GDM1 (cell line): Measurements from ENCODE around the gene EDEM3.
"Not testable (repeated sequence)": the region's sequence is repeated elsewhere in the genome, so short reads cannot be mapped to it uniquely, and the experiment has no call there.

Source experiments
- DNase-seq: peaks from one replicate; lab custom pipeline; 2025; lab: John Stamatoyannopoulos, UW

EDEM3 gene

DNA sequence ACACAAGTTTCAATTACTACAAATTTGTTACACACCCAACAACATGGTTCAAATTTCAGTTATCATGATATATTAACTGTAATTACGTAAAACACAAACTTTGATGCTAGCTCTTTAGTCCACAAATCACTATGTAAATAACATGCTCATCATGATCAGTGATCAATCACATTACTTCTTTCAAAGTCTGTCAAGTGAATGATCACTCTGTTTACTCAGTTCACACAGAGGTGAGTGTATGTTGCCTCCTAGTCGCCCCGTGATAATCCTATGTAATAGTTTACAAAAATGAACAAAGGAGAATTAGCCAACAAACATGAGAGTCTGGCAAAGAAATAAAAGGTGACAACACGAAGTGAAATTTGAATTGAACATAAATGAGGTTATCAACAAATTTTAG is 14.3 kb downstream of the EDEM3 start:
- no peak for DNase-seq

DNA sequence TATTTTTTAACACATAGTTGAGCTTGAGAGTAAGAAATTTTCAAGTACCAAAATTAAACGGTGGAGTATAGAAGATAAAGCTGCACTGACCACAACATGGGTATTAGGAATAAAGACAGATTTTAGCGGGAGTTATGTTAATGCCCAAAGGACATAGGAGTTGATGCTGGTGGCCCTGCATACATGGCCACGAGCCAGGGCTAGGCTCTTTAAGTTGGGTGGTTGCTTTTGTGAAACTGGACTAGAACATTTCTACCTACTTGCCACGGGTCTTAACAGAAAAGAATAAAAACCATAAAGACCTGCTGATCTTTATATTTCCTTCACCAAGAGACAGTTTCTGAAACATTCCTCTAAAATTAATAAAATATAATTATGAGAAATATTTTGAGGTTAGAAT is 14.9 kb downstream of the EDEM3 start:
- no peak for DNase-seq

DNA sequence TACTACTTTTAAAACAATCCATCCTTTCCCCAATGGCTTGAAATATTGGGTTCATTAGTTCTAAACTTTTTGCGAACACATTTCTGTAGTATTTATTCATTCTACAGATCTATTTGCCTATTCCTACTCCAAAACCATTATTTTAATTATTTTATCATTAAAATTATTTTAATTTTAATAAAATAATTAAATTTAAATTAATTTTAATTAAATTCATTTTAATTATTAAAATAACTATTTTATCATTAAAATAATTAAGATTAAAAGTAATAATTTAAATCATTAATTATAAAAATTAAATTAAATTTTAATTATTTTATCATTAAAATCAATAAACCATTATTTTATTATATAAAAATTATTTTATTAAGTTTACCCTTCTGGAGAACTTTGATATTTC is 15.6 kb downstream of the EDEM3 start:
- no peak for DNase-seq

DNA sequence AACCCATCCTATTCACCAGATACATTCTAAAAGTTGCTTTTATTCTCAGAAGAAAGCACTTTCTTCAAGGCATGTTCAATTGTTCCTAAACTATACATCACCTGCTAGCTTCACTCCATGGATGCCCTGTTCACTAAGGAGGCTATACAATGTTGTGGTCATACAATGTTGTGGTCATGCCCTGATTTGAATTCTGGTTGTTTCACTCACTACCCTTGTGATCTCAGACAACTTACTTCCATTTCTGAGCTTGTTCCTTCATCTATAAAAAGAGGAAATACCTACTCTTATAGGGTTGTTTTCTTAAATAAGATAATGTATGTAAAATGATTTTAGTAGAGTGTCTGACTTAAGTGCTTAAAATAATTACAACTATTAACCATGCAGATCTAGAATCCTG is 19.7 kb downstream of the EDEM3 start:
- DNase-seq: no peak

DNA sequence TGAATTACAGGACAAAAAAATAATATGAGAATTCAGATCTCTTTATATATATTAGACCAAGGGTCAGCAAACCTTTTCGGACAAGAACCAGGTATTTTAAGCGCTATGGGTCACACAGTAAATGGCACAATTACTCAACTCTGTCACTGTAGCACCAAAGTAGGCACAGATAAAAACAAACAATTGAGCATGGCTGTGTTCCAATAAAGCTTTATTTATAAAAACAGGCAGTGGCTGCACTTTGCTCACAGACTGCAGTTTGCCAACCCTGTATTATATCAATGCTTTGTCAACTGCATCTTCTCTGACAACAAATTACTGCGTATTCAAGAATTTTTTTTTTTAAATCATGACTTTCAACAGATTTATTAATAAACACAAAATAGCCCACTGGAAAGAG is 29.8 kb downstream of the EDEM3 start:
- no peak for DNase-seq

DNA sequence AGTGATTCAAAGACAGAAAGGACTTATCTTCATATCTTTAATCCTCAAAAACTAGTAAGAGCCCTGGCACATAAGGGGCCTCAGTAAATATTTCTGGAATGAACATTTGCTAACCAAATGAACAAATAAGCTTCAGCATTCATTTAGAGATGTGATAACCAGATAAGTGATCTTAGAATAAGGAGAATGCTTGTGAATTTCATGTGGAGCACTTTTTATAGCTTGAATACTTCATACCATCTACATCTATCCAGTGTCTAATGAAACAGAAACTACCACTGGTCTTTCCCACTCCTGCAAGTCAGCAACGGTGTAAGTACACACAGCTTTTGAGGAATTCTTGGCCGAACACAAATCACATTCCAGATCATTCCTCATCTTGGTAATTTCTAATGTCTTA is 38.5 kb downstream of the EDEM3 start:
- DNase-seq: no peak

DNA sequence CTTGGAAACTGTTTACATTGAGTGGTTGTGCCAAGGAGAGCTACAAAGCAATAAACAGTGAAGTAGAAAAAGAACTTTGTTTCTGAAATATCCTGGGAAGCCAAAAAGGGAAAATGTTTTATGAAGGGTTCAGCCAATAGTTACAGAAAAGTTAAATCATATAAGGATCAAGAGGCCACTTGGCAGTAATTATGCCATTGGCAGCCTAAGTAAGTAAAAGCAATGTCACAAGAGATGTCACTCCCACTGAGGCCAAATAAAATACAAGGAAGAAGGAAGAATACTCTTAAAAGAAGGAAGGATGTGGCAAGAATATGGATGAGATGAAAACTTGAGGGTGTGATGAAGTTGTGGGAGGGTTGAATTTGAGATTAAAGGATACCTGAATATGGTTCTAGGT is 45.2 kb downstream of the EDEM3 start:
- no peak for DNase-seq

DNA sequence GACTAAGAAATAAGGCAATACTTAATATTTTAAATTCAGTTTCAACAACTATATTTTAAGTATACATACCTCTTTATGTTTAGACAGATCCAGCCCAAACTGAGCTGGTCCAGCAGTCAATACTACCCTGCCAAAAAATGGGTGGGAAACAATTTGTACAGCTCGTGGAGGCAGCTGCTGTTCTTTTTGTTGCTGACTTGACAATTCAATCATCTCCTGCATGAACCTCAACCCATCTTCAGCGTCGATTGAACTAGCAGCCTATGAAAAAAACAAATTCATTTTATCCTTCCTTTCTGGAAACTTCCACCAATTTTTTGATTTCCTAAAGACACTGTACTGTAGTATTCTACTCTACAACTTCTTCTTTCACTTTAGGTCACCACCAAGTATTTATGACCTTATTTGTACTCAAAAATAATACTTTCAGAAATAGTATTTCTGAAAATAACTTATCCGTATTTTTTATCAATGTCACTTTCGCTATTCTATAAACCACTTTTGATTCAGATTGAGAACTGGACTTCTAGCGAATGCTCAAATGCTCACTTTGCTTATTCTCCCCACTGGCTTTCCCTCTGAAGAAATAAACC is 46.5 kb downstream of the EDEM3 start:
- no peak for DNase-seq

DNA sequence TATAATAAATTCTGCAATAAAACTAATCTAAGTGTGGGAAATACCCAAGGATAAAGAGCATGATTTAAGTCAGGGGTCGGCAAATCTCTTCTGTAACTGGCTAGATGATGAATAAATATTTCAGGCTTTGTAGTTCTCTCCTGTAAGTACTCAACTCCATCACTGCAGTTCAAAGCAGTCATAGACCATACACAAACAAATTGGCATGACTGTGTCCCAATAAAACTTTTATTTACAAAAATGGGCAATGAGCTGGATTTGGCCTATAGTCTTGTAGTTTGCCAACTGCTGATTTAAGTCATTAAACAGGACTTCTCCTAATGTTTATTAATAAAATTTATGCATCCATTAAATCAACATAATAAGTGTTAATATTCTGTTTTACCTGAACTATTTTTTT is 49.4 kb downstream of the EDEM3 start:
- DNase-seq: no peak

DNA sequence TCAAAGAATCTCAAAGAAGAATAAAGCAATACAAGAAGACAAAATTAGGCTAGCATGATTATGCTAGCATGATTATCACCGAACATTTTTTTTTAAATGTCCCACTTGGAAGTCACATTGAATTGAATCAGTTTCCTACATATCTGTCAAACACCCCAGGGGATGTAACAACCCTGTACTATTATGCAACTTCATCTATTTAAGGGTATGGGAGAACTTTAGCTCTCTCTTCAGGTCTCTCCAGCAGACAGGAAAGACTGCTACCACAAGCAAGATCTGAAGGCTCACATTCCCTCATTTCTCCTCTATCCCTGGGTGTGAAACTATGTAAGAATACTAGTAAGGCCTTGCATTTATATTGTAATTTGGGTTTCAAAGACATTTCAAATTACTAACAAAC is 52.8 kb downstream of the EDEM3 start:
- DNase-seq: no peak

DNA sequence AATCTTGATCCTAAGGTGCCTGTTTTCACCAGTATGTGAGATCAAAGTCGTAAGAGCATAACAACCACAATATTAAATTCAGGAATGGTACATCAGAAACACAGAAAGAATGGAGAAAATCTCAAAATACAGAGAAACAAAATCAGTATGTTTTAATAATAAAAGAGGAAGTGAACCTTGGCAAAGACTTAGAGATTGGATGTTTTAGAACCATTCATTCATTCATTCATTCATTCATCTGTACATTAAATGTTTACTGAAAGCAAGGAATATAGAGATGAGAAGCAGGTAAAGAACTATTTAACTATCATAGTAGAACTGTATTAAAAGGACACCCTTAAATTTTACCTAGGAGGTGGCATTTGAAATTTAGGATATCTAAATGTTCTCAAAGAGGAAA is 55.7 kb downstream of the EDEM3 start:
- DNase-seq: no peak

DNA sequence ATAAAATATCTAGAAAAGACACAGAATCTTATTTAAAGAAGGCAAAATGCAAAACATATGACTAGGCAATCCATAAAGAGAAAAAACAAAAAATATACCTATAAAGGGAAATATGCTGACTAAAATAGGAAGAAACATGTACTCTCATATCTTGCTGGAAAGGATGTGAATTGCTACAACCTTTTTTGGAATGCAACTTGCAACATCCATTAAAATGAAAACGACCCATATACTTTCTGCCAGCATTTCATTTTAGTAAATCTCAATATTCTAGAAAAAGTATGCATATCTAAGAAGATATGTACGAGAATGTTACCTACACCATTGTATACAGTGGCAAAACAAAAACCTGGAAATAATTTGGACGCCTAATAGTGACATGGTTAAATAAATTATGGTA is 56.6 kb downstream of the EDEM3 start:
- DNase-seq: no peak

DNA sequence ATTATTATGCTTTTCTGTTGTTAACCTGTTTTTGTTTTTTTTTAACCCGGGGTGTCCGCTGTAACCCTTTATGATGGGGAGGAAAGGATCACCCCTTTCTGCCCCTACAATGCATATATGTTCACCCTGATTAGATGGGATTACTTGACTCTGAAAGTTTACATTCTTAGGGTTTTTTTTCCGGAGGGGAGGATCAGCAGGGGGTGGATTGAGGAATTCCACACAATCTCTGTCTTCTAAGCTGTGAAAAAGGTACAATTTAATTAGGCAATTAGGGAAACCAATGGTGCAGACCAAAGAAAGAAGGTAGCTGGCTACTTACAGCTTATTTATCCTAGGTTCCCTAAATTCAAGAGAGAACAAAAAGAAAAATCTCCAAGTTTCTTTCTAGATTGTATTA is 58.3 kb downstream of the EDEM3 start:
- no peak for DNase-seq

DNA sequence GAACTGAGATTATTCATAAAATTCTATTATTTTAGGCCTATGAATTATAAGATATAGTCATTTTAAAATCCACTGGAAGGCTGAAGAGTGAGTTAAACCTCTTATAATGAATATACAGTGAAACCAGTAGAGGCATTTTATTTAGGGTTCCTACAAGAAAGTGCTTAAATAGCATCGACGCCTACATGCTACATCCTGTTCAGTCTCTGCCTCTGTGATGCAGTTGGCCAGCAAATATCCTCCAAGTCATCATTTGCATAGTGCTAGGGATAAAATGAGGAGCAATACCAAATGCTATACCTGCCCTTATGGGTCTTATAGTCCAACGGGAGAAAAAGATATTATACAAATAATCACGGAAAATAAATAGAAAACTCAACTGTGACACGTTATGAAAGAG is 59.6 kb downstream of the EDEM3 start:
- no peak for DNase-seq

DNA sequence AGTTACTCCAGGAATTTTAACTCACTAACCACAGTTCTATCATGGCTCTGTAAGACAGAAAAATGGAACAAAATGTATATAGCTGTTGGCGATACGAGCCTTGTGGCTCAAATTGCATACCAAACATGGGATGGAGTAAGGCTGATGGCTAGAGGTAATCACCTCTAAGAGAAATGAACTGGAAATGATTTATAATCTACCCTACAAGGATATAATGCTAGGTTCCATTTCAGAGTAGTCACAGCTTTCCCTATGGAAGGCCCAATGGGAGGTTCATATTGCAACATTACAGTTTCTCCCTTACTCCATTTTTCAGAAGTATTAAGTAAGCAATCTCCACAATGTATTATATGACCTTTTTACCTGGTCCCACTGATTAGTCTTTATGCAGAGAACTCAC is 61.6 kb downstream of the EDEM3 start:
- DNase-seq: no peak

DNA sequence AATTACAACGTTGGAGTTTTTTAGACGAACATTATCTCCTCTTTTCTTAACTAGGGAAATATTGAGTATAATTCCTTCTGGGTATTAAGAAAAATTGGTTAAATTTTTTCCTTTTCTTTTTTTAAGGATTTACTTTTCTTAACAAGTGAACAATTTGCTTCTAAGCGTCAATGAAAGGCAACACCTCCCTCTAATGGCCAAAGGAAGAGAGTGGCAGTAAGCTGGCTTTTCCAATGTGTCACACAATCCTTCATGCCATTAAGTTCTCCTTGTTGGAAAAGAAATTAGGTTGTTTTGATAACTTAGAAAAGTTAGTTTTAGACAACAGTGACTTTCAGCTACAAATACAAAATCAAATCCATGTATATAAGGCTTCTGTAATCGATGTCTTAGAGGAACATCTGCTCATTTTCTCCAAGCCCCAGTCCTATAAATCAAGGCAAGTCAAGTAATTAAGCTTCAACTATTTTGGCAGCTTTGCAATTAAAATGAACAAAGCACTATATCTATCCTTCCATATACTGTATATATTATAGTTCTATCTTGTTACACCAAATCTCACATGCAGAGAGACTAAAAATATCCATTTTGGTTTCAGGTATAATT is 62.8 kb downstream of the EDEM3 start:
- DNase-seq: no peak

DNA sequence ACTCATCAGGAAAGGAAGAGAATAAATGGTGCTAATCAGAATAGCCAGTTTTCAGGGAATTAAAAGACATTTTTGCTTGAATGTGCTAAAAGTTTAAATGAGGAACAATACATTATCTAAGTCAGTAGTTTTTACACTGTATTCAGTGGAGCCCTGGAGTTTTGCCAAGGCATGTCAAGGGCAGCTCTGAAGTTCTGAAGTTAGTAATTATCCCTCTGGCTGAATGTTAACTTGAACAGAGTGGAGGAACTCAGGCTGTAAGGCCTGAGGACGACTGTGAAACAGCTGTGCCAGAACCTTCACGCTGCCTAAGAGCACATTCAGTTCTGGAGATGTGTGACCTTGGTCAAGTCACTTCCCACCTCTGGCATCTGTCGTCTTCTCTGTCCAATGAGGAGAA is 68.1 kb downstream of the EDEM3 start:
- no peak for DNase-seq

DNA sequence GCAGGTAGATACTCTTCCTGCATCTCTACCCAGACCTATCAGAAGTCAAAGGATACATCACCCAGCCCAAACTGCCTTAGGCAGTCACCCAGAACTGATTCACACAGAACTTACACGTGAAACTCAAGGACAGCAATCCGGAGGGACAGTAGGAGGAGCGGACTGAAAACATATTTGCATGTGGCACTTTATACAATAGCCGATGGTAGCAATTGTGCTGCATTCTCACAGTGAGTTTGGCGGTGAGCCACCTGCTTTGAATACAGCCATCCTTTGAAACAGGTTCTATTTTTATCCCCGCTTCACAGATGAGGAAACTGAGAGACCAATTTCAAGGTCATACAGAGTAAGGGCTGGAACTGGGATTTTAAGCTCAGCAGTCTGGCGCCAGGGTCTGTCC is 69.5 kb downstream of the EDEM3 start:
- no peak for DNase-seq

DNA sequence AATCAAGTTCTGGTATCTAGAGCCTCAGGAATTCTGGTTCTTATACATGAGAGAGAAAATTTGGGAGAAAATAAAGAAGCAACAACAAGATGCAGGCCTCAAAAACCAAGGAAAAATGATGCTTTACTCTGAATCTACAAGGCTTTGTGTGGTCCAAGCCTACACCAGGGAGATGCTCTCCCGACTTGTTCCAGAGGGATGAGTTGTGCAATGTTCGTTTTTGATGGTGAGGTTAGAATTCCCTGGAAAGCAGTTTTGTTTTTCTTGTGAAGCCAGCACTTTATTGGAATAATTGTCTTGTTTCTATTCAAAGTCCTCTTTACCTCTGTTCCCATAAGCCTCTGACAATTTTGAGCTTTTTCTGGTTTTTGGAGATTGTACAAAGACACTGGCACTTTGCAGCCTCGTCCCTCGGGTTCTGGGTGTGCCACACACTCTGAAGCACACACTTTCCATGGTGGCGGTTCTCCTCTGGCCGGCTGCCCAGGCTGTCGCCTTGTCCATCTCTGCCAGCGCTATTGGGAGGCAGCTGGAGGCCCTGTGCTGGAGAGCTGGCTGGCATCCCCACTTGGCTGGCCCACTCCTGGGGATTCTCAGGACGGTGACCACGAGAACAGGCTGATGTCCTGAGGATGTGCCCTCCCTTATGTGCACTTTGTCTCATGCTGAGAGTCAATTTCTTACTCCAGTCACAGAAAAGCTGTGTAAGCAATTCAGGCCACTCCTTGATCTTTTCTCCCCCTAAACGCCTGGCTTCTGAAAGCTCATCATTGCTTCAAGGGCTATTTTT is 70.2 kb downstream of the EDEM3 start:
- no peak for DNase-seq

DNA sequence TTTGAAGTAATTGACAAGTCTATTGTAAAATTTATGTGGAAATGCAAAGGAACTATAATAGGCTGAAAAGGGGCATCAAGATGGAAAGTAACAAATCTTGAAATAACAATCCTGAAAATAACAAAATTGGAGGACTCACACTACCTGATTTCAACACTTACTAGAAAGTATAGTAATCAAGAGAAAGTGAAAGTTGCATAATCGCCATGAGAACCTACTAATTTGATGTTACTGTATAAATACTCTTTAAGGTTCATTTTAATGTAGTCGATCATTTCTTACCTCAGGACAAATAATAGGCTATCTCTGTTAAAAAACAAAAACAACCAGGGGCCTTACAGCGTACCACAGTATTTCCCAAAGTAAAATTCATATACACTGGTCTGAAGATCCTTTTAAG is 71.7 kb downstream of the EDEM3 start:
- no peak for DNase-seq

DNA sequence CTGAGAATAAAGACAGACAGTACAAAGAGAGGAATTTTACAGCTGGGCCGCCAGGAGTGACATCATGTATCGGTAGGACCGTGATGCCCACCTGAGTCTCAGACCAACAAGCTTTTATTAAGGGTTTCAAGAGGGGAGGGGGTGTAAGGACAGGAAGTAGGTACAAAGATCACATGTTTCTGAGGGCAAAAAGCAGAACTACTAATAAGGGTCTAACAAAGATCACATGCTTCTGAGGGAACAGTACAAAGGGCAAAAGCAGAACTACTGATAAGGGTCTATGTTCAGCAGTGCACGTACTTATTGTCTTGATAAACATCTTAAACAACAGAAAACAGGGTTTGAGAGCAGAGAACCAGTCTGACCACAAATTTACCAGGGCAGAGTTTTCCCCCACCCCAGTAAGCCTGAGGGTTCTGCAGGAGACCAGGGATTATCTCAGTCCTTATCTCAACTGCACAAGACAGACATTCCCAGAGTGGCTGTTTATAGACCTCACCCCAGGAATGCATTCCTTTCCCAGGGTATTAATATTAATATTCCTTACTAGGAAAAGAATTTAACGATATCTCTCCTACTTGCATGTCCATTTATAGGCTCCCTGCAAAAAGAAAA is 73.9 kb downstream of the EDEM3 start:
- DNase-seq: not testable (repeated sequence)

DNA sequence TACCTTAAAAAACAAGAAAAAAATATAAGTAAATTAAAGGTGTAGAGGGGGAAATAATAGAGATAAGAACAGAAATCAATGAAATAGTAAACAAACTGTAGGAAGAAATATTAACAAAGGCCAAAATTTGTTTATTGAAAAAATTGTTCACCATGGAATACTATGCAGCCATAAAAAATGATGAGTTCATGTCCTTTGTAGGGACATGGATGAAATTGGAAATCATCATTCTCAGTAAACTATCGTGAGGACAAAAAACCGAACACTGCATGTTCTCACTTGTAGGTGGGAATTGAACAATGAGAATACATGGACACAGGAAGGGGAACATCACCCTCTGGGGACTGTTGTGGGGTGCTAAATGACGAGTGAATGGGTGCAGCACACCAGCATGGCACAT is 75.2 kb downstream of the EDEM3 start:
- not testable (repeated sequence) for DNase-seq

DNA sequence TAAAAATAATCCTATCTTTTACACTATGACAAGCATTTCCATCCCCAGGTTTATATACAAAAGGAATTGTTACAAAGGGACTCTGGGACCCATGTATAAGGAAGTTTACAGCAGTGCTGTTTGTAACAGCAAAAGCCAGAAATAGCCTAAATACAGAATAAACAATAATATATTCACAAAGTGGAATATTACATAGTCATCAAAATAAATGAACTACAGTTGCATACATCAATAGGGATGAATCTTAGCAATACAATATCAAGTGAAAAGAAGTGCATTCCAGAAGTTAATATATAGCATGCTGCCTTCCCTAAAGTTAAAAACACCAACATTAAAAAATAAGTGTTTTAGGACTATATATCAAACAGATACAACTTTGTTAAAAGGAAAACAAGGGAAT is 77.3 kb downstream of the EDEM3 start:
- no peak for DNase-seq
